HepG2 (cell line): ENCODE results near the gene DNAL4. TPM values are rescaled to one million over a fixed set of nuclear protein-coding genes. Genes with fewer than 3 reads are reported as not detected.

Experiments used
- ARNT ChIP-seq: fragments of 450-650 bp; IDR thresholded peaks from 2 replicates; pipeline ENCODE4 v1.6.1; 2017
- DZIP1 ChIP-seq: sonication (generic); formaldehyde crosslinking; IDR thresholded peaks from 2 replicates; pipeline ENCODE4 v1.5.0; 2020; ENCODE audit warnings: mild to moderate bottlenecking, missing genetic modification reagents
- FOXO1 ChIP-seq: sonication (generic); formaldehyde crosslinking; IDR thresholded peaks from 2 replicates; pipeline ENCODE4 v1.4.0; 2020; ENCODE audit warnings: missing genetic modification reagents
- KAT8 ChIP-seq: IDR thresholded peaks from 2 replicates; pipeline ENCODE4 v1.6.1; 2016; ENCODE audit warnings: missing genetic modification reagents, missing compliant biosample characterization
- KDM1A ChIP-seq: IDR thresholded peaks from 2 replicates; pipeline ENCODE4 v1.6.1; 2016; ENCODE audit warnings: missing compliant biosample characterization
- LRRFIP1 ChIP-seq: sonication (generic); formaldehyde crosslinking; conservative IDR thresholded peaks from 2 replicates; pipeline ENCODE4 v1.4.0; 2020; ENCODE audit warnings: missing genetic modification reagents
- RXRA ChIP-seq: sonication (generic); formaldehyde crosslinking; IDR thresholded peaks from 2 replicates; pipeline ENCODE4 v1.5.1; 2020; ENCODE audit warnings: missing genetic modification reagents
- SNAI1 ChIP-seq: sonication (generic); formaldehyde crosslinking; IDR thresholded peaks from 2 replicates; pipeline ENCODE4 v1.5.0; 2020; ENCODE audit warnings: mild to moderate bottlenecking, missing genetic modification reagents, borderline replicate concordance
- THYN1 ChIP-seq: sonication (generic); formaldehyde crosslinking; IDR thresholded peaks from 2 replicates; pipeline ENCODE4 v1.8.1; 2023; ENCODE audit warnings: low read depth, mild to moderate bottlenecking, moderate library complexity, missing genetic modification reagents, borderline replicate concordance
- UBTF ChIP-seq: sonication (generic); formaldehyde crosslinking; IDR thresholded peaks from 2 replicates; pipeline ENCODE4 v1.4.0; 2020; ENCODE audit warnings: mild to moderate bottlenecking, missing genetic modification reagents
- ZNF101 ChIP-seq: sonication (generic); formaldehyde crosslinking; IDR thresholded peaks from 2 replicates; pipeline ENCODE4 v1.4.0; 2020; ENCODE audit warnings: mild to moderate bottlenecking, low read depth, missing genetic modification reagents, borderline replicate concordance
- ZNF329 ChIP-seq: sonication (generic); formaldehyde crosslinking; IDR thresholded peaks from 2 replicates; pipeline ENCODE4 v1.9.0; 2021; ENCODE audit warnings: low read depth, mild to moderate bottlenecking, missing genetic modification reagents
- ZNF639 ChIP-seq: conservative IDR thresholded peaks from 2 replicates; pipeline ENCODE4 v1.6.1; 2018; ENCODE audit warnings: missing genetic modification reagents
- ZNF781 ChIP-seq: sonication (generic); formaldehyde crosslinking; IDR thresholded peaks from 2 replicates; pipeline ENCODE4 v1.5.1; 2020; ENCODE audit warnings: borderline replicate concordance, mild to moderate bottlenecking, missing genetic modification reagents; ENCODE audit errors: not compliant biosample characterization
- ZNF790 ChIP-seq: sonication (generic); formaldehyde crosslinking; IDR thresholded peaks from 2 replicates; pipeline ENCODE4 v1.8.0; 2022; ENCODE audit warnings: missing genetic modification reagents, mild to moderate bottlenecking, borderline replicate concordance
- polyA plus RNA-seq, 8 experiments: library from polyadenylated mRNA; depleted of rRNA in 3 of 8; stranded (reverse) in 7 of 8; unstranded in 1 of 8; fragments of >200 nt; fragmentation: Illumina TruSeq in 4 of 8; extraction: Trizol in 4 of 8; gene quantifications; 2 replicates each; pipeline versions ENCODE4 v1.2.1 to v1.2.3, GENCODE V29; 2011 to 2016; ENCODE audit warnings: low read depth in 4 of 8, missing spikeins in 1 of 8, mixed read lengths in 1 of 8; ENCODE audit not compliant: insufficient read depth in 1 of 8
- total RNA-seq, 5 experiments: library from RNA; depleted of rRNA; stranded (reverse); fragments of >200 nt; fragmentation: Illumina TruSeq; extraction: Trizol; gene quantifications; 2 replicates each; pipeline ENCODE4 v1.2.3, GENCODE V29; 2016; ENCODE audit warnings: low read depth in 1 of 5
- TF ChIP-seq, protein P1 (sequence below): sonication (generic); formaldehyde crosslinking; IDR thresholded peaks from 2 replicates; pipeline ENCODE4 v1.5.0; 2020; ENCODE audit warnings: missing genetic modification reagents
- TF ChIP-seq, protein P2 (sequence below): sonication (generic); formaldehyde crosslinking; conservative IDR thresholded peaks from 2 replicates; pipeline ENCODE4 v1.8.0; 2022; ENCODE audit warnings: missing genetic modification reagents

Gene DNAL4
- total and polyA plus RNA-seq, 2 of the 13 experiments (the other 11 are each of a cell fraction or from before 2014, with no cell fraction given) = 8.0 to 10.7 TPM

- peak; percentile 45 for TF ChIP-seq KAT8 (CRISPR knock-in tag)
- TF ChIP-seq THYN1 (CRISPR knock-in tag) = no peak
- TF ChIP-seq ZNF329 (CRISPR knock-in tag) = 0 out of 2 replicates have a peak, but pooled peaks have one; percentile 25
- no peak for TF ChIP-seq ARNT
- no peak for TF ChIP-seq DZIP1 (CRISPR knock-in tag)
- no peak for TF ChIP-seq KDM1A (CRISPR knock-in tag)
- TF ChIP-seq ZNF101 (CRISPR knock-in tag) = no peak
- TF ChIP-seq ZNF790 (CRISPR knock-in tag) = no peak
- TF ChIP-seq RXRA = no peak
- TF ChIP-seq UBTF (CRISPR knock-in tag) = peak; percentile 49; the same call in 1 of the 2 replicates
- TF ChIP-seq, protein P1, sequence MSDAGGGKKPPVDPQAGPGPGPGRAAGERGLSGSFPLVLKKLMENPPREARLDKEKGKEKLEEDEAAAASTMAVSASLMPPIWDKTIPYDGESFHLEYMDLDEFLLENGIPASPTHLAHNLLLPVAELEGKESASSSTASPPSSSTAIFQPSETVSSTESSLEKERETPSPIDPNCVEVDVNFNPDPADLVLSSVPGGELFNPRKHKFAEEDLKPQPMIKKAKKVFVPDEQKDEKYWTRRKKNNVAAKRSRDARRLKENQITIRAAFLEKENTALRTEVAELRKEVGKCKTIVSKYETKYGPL (CRISPR knock-in tag) = no peak
- no peak for TF ChIP-seq SNAI1 (CRISPR knock-in tag)
- no peak for TF ChIP-seq ZNF781 (CRISPR knock-in tag)
- no peak for TF ChIP-seq LRRFIP1
- TF ChIP-seq, protein P2, sequence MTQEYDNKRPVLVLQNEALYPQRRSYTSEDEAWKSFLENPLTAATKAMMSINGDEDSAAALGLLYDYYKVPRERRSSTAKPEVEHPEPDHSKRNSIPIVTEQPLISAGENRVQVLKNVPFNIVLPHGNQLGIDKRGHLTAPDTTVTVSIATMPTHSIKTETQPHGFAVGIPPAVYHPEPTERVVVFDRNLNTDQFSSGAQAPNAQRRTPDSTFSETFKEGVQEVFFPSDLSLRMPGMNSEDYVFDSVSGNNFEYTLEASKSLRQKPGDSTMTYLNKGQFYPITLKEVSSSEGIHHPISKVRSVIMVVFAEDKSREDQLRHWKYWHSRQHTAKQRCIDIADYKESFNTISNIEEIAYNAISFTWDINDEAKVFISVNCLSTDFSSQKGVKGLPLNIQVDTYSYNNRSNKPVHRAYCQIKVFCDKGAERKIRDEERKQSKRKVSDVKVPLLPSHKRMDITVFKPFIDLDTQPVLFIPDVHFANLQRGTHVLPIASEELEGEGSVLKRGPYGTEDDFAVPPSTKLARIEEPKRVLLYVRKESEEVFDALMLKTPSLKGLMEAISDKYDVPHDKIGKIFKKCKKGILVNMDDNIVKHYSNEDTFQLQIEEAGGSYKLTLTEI (CRISPR knock-in tag) = no peak
- no peak for TF ChIP-seq FOXO1 (CRISPR knock-in tag)
- 0 out of 2 replicates have a peak, but pooled peaks have one; percentile 17 for TF ChIP-seq ZNF639 (CRISPR knock-in tag)
Measured at GRCh38 chr22:38793721-38794466, at the start of gene DNAL4 (continued).
